H1 (cell line): ENCODE measurements around the gene NFATC1.

ENCODE experiments used
- ATF3 ChIP-seq: IDR thresholded peaks from 2 replicates; pipeline ENCODE4 v1.6.1; 2011; ENCODE audit warnings: low read depth, mild to moderate bottlenecking, low read length; ENCODE audit not compliant: insufficient read depth
- CTCF ChIP-seq, 3 experiments: IDR thresholded peaks; 1 replicate in 2 of 3; 2 replicates in 1 of 3; pipeline versions ENCODE4 v1.5.1 to v1.6.1; 2011; ENCODE audit warnings: low read length in 3 of 3, mild to moderate bottlenecking in 3 of 3, inconsistent platforms in 2 of 3, low read depth in 1 of 3, moderate library complexity in 1 of 3; ENCODE audit not compliant: insufficient read depth in 1 of 3; ENCODE audit errors: control extremely low read depth in 1 of 3
- JUND ChIP-seq: IDR thresholded peaks from 2 replicates; pipeline ENCODE4 v1.6.1; 2011; ENCODE audit warnings: mild to moderate bottlenecking, improper control_type of control experiment, low read length
- POLR2A ChIP-seq, 2 experiments: IDR thresholded peaks; 1 replicate in 1 of 2; 2 replicates in 1 of 2; pipeline ENCODE4 v1.6.1; 2011; ENCODE audit warnings: low read depth in 2 of 2, low read length in 2 of 2, mild to moderate bottlenecking in 2 of 2; ENCODE audit errors: control extremely low read depth in 1 of 2

- no peak for TF ChIP-seq CTCF (IDR thresholded peaks at IDR 0.05; ENCODE audit: control extremely low read depth in 1 of 3, insufficient read depth in 1 of 3, low read depth in 1 of 3, low read length in 3 of 3)
- TF ChIP-seq POLR2A (IDR thresholded peaks at IDR 0.05; ENCODE audit: control extremely low read depth in 1 of 2, low read depth in 2 of 2, low read length in 2 of 2) = no peak
- no peak for TF ChIP-seq ATF3
- TF ChIP-seq JUND = no peak
These were observed 20.1 kb upstream of the NFATC1 start for GRCh38 chr18:79375441-79376154.
